ENCODE data around the gene ARID1B. TPM values are rescaled to one million over a fixed set of nuclear protein-coding genes. Genes with fewer than 3 reads are reported as not detected.

ARID1B gene
- total RNA-seq, 1 donor from 2014 or later, result 67.5 TPM

GRCh38 chr6:156993713-156994112 is 216.5 kb downstream of the ARID1B start:
- Mint-ChIP-seq H3K36me3 (ENCODE audit: low read depth) (no peaks in the 10 kb centered on the region), H3K4me1 (peaks cover 6% of the 10 kb centered on the region), H3K4me3 (no peak overlapping the region), H3K27me3 (no peaks in the 10 kb centered on the region), H3K27ac (no peak overlapping the region), H3K9me3 (no peaks in the 10 kb centered on the region)
- intact Hi-C loops (cut with micrococcal nuclease), result no loop called here
- DNase-seq, result no peak

- Mint-ChIP-seq H3K27me3 (no peaks in the 10 kb centered on the region), H3K9me3 (no peaks in the 10 kb centered on the region), H3K4me1 (peaks cover 2% of the 10 kb centered on the region), H3K27ac (no peak overlapping the region), H3K4me3 (no peak overlapping the region), H3K36me3 (ENCODE audit: low read depth) (no peaks in the 10 kb centered on the region)
- no peak for DNase-seq
- intact Hi-C loops (cut with micrococcal nuclease), result no loop called here
Observed at GRCh38 chr6:156994215-156995076, 217.3 kb downstream of the ARID1B start.

- no peak overlapping the region for H3K27ac Mint-ChIP-seq
- no peaks in the 10 kb centered on the region for H3K36me3 Mint-ChIP-seq (ENCODE audit: low read depth)
- DNase-seq, result no peak
- H3K4me1 Mint-ChIP-seq, result no peaks in the 10 kb centered on the region
- H3K9me3 Mint-ChIP-seq, result no peaks in the 10 kb centered on the region
- intact Hi-C loops (cut with micrococcal nuclease), result no loop called here
- no peaks in the 10 kb centered on the region for H3K27me3 Mint-ChIP-seq
- H3K4me3 Mint-ChIP-seq, result no peak overlapping the region
Observed at GRCh38 chr6:156995502-156995901, 218.3 kb downstream of the ARID1B start.

GRCh38 chr6:156996265-156996664 is 219.1 kb downstream of the ARID1B start:
- Mint-ChIP-seq H3K27ac (no peak overlapping the region), H3K4me1 (no peaks in the 10 kb centered on the region), H3K4me3 (no peak overlapping the region), H3K36me3 (ENCODE audit: low read depth) (no peaks in the 10 kb centered on the region), H3K27me3 (no peaks in the 10 kb centered on the region), H3K9me3 (no peaks in the 10 kb centered on the region)
- peak; percentile 44 for DNase-seq
- intact Hi-C loops (cut with micrococcal nuclease), result no loop called here

- no peaks in the 10 kb centered on the region for H3K27me3 Mint-ChIP-seq
- peaks cover 1% of the 10 kb centered on the region for H3K36me3 Mint-ChIP-seq (ENCODE audit: low read depth)
- intact Hi-C loops (cut with micrococcal nuclease), result no loop called here
- H3K27ac Mint-ChIP-seq, result no peak overlapping the region
- peak; percentile 49 for DNase-seq
- peaks cover 4% of the 10 kb centered on the region for H3K4me1 Mint-ChIP-seq
- no peaks in the 10 kb centered on the region for H3K9me3 Mint-ChIP-seq
- H3K4me3 Mint-ChIP-seq, result no peak overlapping the region
Observed at GRCh38 chr6:156998794-156999330, 221.7 kb downstream of the ARID1B start.

GRCh38 chr6:156999762-157000161 is 222.6 kb downstream of the ARID1B start:
- intact Hi-C loops (cut with micrococcal nuclease), result no loop called here
- H3K9me3 Mint-ChIP-seq, result no peaks in the 10 kb centered on the region
- no peaks in the 10 kb centered on the region for H3K27me3 Mint-ChIP-seq
- peaks cover 4% of the 10 kb centered on the region for H3K4me1 Mint-ChIP-seq
- no peak overlapping the region for H3K27ac Mint-ChIP-seq
- no peak overlapping the region for H3K4me3 Mint-ChIP-seq
- H3K36me3 Mint-ChIP-seq (ENCODE audit: low read depth), result peaks cover 1% of the 10 kb centered on the region
- DNase-seq, result no peak

GRCh38 chr6:157001716-157002115 is 224.5 kb downstream of the ARID1B start:
- Mint-ChIP-seq H3K4me3 (no peak overlapping the region), H3K27ac (no peak overlapping the region), H3K27me3 (no peaks in the 10 kb centered on the region), H3K36me3 (ENCODE audit: low read depth) (peaks cover 1% of the 10 kb centered on the region), H3K4me1 (peaks cover 4% of the 10 kb centered on the region), H3K9me3 (no peaks in the 10 kb centered on the region)
- no peak for DNase-seq
- intact Hi-C loops (cut with micrococcal nuclease), result no loop called here

GRCh38 chr6:157002774-157003173 is 225.6 kb downstream of the ARID1B start:
- DNase-seq, result no peak
- Mint-ChIP-seq H3K27ac (no peak overlapping the region), H3K27me3 (no peaks in the 10 kb centered on the region), H3K36me3 (ENCODE audit: low read depth) (peaks cover 1% of the 10 kb centered on the region), H3K4me3 (no peak overlapping the region), H3K9me3 (no peaks in the 10 kb centered on the region), H3K4me1 (peaks cover 4% of the 10 kb centered on the region)
- intact Hi-C loops (cut with micrococcal nuclease), result no loop called here

GRCh38 chr6:157005940-157006339 is 228.8 kb downstream of the ARID1B start:
- Mint-ChIP-seq H3K9me3 (no peaks in the 10 kb centered on the region), H3K4me3 (no peak overlapping the region), H3K27me3 (no peaks in the 10 kb centered on the region), H3K36me3 (ENCODE audit: low read depth) (peaks cover 1% of the 10 kb centered on the region), H3K27ac (no peak overlapping the region), H3K4me1 (peaks cover 14% of the 10 kb centered on the region)
- intact Hi-C loops (cut with micrococcal nuclease), result no loop called here
- DNase-seq, result peak; percentile 18

- Mint-ChIP-seq H3K27me3 (no peaks in the 10 kb centered on the region), H3K27ac (no peak overlapping the region), H3K4me3 (no peak overlapping the region), H3K36me3 (ENCODE audit: low read depth) (no peaks in the 10 kb centered on the region), H3K9me3 (no peaks in the 10 kb centered on the region), H3K4me1 (peaks cover 12% of the 10 kb centered on the region)
- intact Hi-C loops (cut with micrococcal nuclease), result no loop called here
- DNase-seq, result peak; percentile 34
Observed at GRCh38 chr6:157008568-157008967, 231.4 kb downstream of the ARID1B start.

- H3K36me3 Mint-ChIP-seq (ENCODE audit: low read depth), result no peaks in the 10 kb centered on the region
- no peaks in the 10 kb centered on the region for H3K27me3 Mint-ChIP-seq
- DNase-seq, result peak; percentile 27
- peaks cover 14% of the 10 kb centered on the region for H3K4me1 Mint-ChIP-seq
- H3K9me3 Mint-ChIP-seq, result no peaks in the 10 kb centered on the region
- H3K27ac Mint-ChIP-seq, result no peak overlapping the region
- no peak overlapping the region for H3K4me3 Mint-ChIP-seq
- intact Hi-C loops (cut with micrococcal nuclease), result loop anchor here (10.0 kb wide), 1 partner anchor 448 kb away; no protein-coding TSS in a partner anchor
Observed at GRCh38 chr6:157012355-157012754, 235.2 kb downstream of the ARID1B start.

GRCh38 chr6:157013649-157014304 is 236.6 kb downstream of the ARID1B start:
- H3K27ac Mint-ChIP-seq, result no peak overlapping the region
- H3K9me3 Mint-ChIP-seq, result no peaks in the 10 kb centered on the region
- H3K4me1 Mint-ChIP-seq, result peaks cover 21% of the 10 kb centered on the region

GRCh38 chr6:157014871-157015270 is 237.7 kb downstream of the ARID1B start:
- no peaks in the 10 kb centered on the region for H3K9me3 Mint-ChIP-seq
- DNase-seq, result no peak
- intact Hi-C loops (cut with micrococcal nuclease), result loop anchor here (5.0 to 10.0 kb wide), 2 partner anchors 38 to 450 kb away; no protein-coding TSS in a partner anchor
- no peak overlapping the region for H3K27ac Mint-ChIP-seq
- peaks cover 29% of the 10 kb centered on the region for H3K4me1 Mint-ChIP-seq
- H3K36me3 Mint-ChIP-seq (ENCODE audit: low read depth), result no peaks in the 10 kb centered on the region
- H3K27me3 Mint-ChIP-seq, result no peaks in the 10 kb centered on the region
- no peak overlapping the region for H3K4me3 Mint-ChIP-seq

More at GRCh38 chr6:157013649-157014304, 236.6 kb downstream of the ARID1B start:
- Mint-ChIP-seq H3K27me3 (no peaks in the 10 kb centered on the region), H3K4me3 (no peak overlapping the region), H3K36me3 (ENCODE audit: low read depth) (no peaks in the 10 kb centered on the region)
- intact Hi-C loops (cut with micrococcal nuclease), result loop anchor here (10.0 kb wide), 1 partner anchor 449 kb away; no protein-coding TSS in a partner anchor
- peak; percentile 49 for DNase-seq

- H3K9me3 Mint-ChIP-seq, result no peaks in the 10 kb centered on the region
- intact Hi-C loops (cut with micrococcal nuclease), result loop anchor here (5.0 to 10.0 kb wide), 2 partner anchors 40 to 452 kb away; no protein-coding TSS in a partner anchor
- peak overlapping the region; percentile 39 for H3K27ac Mint-ChIP-seq
- no peak overlapping the region for H3K4me3 Mint-ChIP-seq
- no peaks in the 10 kb centered on the region for H3K27me3 Mint-ChIP-seq
- peaks cover 27% of the 10 kb centered on the region for H3K4me1 Mint-ChIP-seq
- no peak for DNase-seq
- H3K36me3 Mint-ChIP-seq (ENCODE audit: low read depth), result no peaks in the 10 kb centered on the region
Observed at GRCh38 chr6:157017022-157017421, 239.8 kb downstream of the ARID1B start.
